Activated B cell treated with CpG ODN at 0.5 μM for 24 hours (primary cell): ENCODE results near the gene STX18. TPM values are rescaled to one million over a fixed set of nuclear protein-coding genes. Genes with fewer than 3 reads are reported as not detected.

Source experiments
- ATAC-seq: fragments of 200-7000 bp; cut with Tn5 transposase; one replicate; pipeline ENCODE4 v1.10.0; 2021; ENCODE audit warnings: low read depth, mild to moderate bottlenecking, moderate library complexity
- CTCF ChIA-PET: fragments of 350-600 bp; sonication (Branson Sonifier 250); formaldehyde crosslinking; loops from one replicate; lab custom pipeline; 2021; ENCODE audit warnings: antibody characterized with exemption; lab: Charles Lee
- POLR2A ChIA-PET: fragments of 350-600 bp; sonication (Branson Sonifier 250); formaldehyde crosslinking; loops from one replicate; lab custom pipeline; 2021; ENCODE audit warnings: antibody characterized with exemption; lab: Charles Lee
- DNase-seq: peaks from one replicate; pipeline ENCODE4 v3.0.0; 2022
- H3K27ac Mint-ChIP-seq: one replicate; pipeline ENCODE4 v1.8.0; 2020; ENCODE audit warnings: mixed read lengths
- H3K27me3 Mint-ChIP-seq: one replicate; pipeline ENCODE4 v1.8.0; 2021; ENCODE audit warnings: mixed read lengths
- H3K36me3 Mint-ChIP-seq: one replicate; pipeline ENCODE4 v1.8.0; 2021; ENCODE audit warnings: low read depth, mixed read lengths
- H3K4me1 Mint-ChIP-seq: one replicate; pipeline ENCODE4 v1.8.0; 2021; ENCODE audit warnings: mixed read lengths
- H3K4me3 Mint-ChIP-seq: one replicate; pipeline ENCODE4 v1.8.0; 2020; ENCODE audit warnings: mild to moderate bottlenecking, mixed read lengths
- H3K9me3 Mint-ChIP-seq: one replicate; pipeline ENCODE4 v1.8.0; 2020; ENCODE audit warnings: mixed read lengths
- CTCF ChIP-seq: fragments of 200-600 bp; IDR thresholded peaks from one replicate; pipeline ENCODE4 v1.8.0; 2022; ENCODE audit warnings: antibody characterized with exemption, mild to moderate bottlenecking
- intact Hi-C: fragments of 100-400 bp; cut with micrococcal nuclease; formaldehyde crosslinking; loops from one replicate; pipeline ENCODE4 v1.15.1; 2024
- total RNA-seq: library from RNA; stranded (reverse); gene quantifications from 2 replicates; pipeline ENCODE4 v1.2.3, GENCODE V29; 2022

Gene STX18
- total RNA-seq, 1 donor from 2014 or later, result 27.1 TPM

- Mint-ChIP-seq H3K27me3 (peaks cover 38% of the 10 kb centered on the region), H3K36me3 (no peaks in the 10 kb centered on the region), H3K4me3 (peak overlapping the region; percentile 49), H3K27ac (no peak overlapping the region), H3K4me1 (peaks cover 14% of the 10 kb centered on the region), H3K9me3 (no peaks in the 10 kb centered on the region)
- TF ChIP-seq CTCF, result no peak
- DNase-seq (no peak), ATAC-seq (no peak)
- intact Hi-C loops, result no loop called here
- ChIA-PET CTCF (no interaction called here), POLR2A (no interaction called here)
These were observed 155.5 kb downstream of the STX18 start for GRCh38 chr4:4386296-4386735.

GRCh38 chr4:4385729-4386295 is 156.0 kb downstream of the STX18 start:
- DNase-seq, result no peak
- Mint-ChIP-seq H3K27ac (no peak overlapping the region), H3K36me3 (no peaks in the 10 kb centered on the region), H3K27me3 (peaks cover 37% of the 10 kb centered on the region), H3K4me1 (peaks cover 14% of the 10 kb centered on the region), H3K9me3 (no peaks in the 10 kb centered on the region), H3K4me3 (peak overlapping the region; percentile 49)
- no peak for ATAC-seq
- TF ChIP-seq CTCF, result no peak
- POLR2A ChIA-PET, result no interaction called here
- intact Hi-C loops, result no loop called here
- CTCF ChIA-PET, result no interaction called here

- no peak for DNase-seq
- no peak for TF ChIP-seq CTCF
- no peaks in the 10 kb centered on the region for H3K9me3 Mint-ChIP-seq
- intact Hi-C loops, result no loop called here
- ChIA-PET CTCF (no interaction called here), POLR2A (no interaction called here)
- no peak for ATAC-seq
- no peak overlapping the region for H3K27ac Mint-ChIP-seq
- peaks cover 14% of the 10 kb centered on the region for H3K4me1 Mint-ChIP-seq
- H3K4me3 Mint-ChIP-seq, result no peak overlapping the region
- peaks cover 34% of the 10 kb centered on the region for H3K27me3 Mint-ChIP-seq
- H3K36me3 Mint-ChIP-seq, result no peaks in the 10 kb centered on the region
These were observed 157.0 kb downstream of the STX18 start for GRCh38 chr4:4384837-4385236.

GRCh38 chr4:4383085-4383484 is 158.8 kb downstream of the STX18 start:
- H3K9me3 Mint-ChIP-seq, result no peaks in the 10 kb centered on the region
- H3K27me3 Mint-ChIP-seq, result peaks cover 35% of the 10 kb centered on the region
- H3K4me3 Mint-ChIP-seq, result no peak overlapping the region
- ATAC-seq, result no peak
- peaks cover 9% of the 10 kb centered on the region for H3K4me1 Mint-ChIP-seq
- ChIA-PET POLR2A (no interaction called here), CTCF (no interaction called here)
- intact Hi-C loops, result no loop called here
- no peak for DNase-seq
- H3K27ac Mint-ChIP-seq, result no peak overlapping the region
- TF ChIP-seq CTCF, result no peak
- no peaks in the 10 kb centered on the region for H3K36me3 Mint-ChIP-seq

GRCh38 chr4:4379540-4380087 is 162.2 kb downstream of the STX18 start:
- ChIA-PET CTCF (no interaction called here), POLR2A (no interaction called here)
- no peak overlapping the region for H3K4me3 Mint-ChIP-seq
- ATAC-seq (no peak), DNase-seq (no peak)
- H3K27me3 Mint-ChIP-seq, result peaks cover 30% of the 10 kb centered on the region
- no peak for TF ChIP-seq CTCF
- H3K36me3 Mint-ChIP-seq, result no peaks in the 10 kb centered on the region
- H3K27ac Mint-ChIP-seq, result no peak overlapping the region
- H3K4me1 Mint-ChIP-seq, result no peaks in the 10 kb centered on the region
- peaks cover 3% of the 10 kb centered on the region for H3K9me3 Mint-ChIP-seq
- intact Hi-C loops, result no loop called here
